Measurements from ENCODE around the gene MFAP3L.

GRCh38 chr4:169940460-169940859 is 85.7 kb downstream of the MFAP3L start:
- TF ChIP-seq POLR2A (IDR thresholded peaks at IDR 0.05; ENCODE audit: low read length) (no peak), GATA1 (IDR thresholded peaks at IDR 0.05; ENCODE audit: low read depth, low read length) (no peak)
